ENCODE measurements around the gene NUDT17.

DNA sequence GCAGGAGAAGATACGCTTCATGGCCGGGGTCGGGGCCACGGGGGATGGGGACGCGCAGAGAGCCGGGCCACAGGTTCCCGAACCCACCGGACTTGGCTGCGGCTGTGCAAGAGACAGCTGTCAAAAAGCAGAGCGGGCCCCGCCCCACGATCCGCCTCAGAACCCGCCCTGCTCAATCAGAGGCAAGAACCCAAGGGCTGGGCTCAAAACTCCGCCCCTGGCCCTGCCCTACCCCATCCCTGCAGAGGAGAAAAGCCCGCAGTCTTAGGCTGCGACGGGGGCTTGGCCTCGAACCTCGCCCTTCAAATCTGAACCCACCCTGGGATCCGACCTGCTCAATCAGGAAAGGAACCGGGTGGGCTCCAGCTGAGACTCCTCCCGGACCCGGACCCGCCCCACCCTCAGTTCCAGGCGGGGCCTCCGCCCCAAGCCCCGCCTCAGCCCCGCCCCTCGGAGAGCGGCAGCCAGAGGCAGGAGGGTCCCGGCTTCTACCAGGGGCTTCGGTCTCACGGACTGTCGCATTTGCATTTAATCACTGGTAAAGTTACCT, 40.4 kb downstream of the NUDT17 start, which contains the start of gene ANKRD35:
- TF ChIP-seq, protein P1, sequence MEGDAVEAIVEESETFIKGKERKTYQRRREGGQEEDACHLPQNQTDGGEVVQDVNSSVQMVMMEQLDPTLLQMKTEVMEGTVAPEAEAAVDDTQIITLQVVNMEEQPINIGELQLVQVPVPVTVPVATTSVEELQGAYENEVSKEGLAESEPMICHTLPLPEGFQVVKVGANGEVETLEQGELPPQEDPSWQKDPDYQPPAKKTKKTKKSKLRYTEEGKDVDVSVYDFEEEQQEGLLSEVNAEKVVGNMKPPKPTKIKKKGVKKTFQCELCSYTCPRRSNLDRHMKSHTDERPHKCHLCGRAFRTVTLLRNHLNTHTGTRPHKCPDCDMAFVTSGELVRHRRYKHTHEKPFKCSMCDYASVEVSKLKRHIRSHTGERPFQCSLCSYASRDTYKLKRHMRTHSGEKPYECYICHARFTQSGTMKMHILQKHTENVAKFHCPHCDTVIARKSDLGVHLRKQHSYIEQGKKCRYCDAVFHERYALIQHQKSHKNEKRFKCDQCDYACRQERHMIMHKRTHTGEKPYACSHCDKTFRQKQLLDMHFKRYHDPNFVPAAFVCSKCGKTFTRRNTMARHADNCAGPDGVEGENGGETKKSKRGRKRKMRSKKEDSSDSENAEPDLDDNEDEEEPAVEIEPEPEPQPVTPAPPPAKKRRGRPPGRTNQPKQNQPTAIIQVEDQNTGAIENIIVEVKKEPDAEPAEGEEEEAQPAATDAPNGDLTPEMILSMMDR (IDR thresholded peaks at IDR 0.05): no peak
- TF ChIP-seq POLR2A (IDR thresholded peaks at IDR 0.05): no peak

Measured in heart left ventricle (tissue), 13 donors.